Mesenchymal stem cell (in vitro differentiated cells and primary cell): ENCODE measurements around the gene RERG.

ENCODE experiments used
- DNase-seq: peaks from one replicate; pipeline ENCODE4 v3.0.0-alpha.2; 2013
- H2AFZ ChIP-seq: one replicate; pipeline ENCODE4 v1.6.1; 2013; ENCODE audit warnings: low read depth, mild to moderate bottlenecking, control low read depth, inconsistent platforms, low read length, moderate library complexity
- H2AK5ac ChIP-seq: 2 replicates; pipeline ENCODE4 v1.6.1; 2013; ENCODE audit warnings: low read length, moderate library complexity, mild to moderate bottlenecking, inconsistent platforms; ENCODE audit not compliant: severe bottlenecking
- H2BK120ac ChIP-seq: one replicate; pipeline ENCODE4 v1.6.1; 2013; ENCODE audit warnings: low read depth, mild to moderate bottlenecking, inconsistent platforms, low read length, moderate library complexity
- H2BK12ac ChIP-seq, 2 experiments: one replicate each; pipeline ENCODE4 v1.6.1; 2013; ENCODE audit warnings: inconsistent platforms in 2 of 2, low read length in 2 of 2, mild to moderate bottlenecking in 2 of 2, moderate library complexity in 2 of 2, control low read depth in 1 of 2
- H2BK15ac ChIP-seq: one replicate; pipeline ENCODE4 v1.6.1; 2013; ENCODE audit warnings: mild to moderate bottlenecking, low read depth, inconsistent platforms; ENCODE audit not compliant: poor library complexity, severe bottlenecking
- H2BK5ac ChIP-seq: 2 replicates; pipeline ENCODE4 v1.6.1; 2013; ENCODE audit warnings: low read depth, mild to moderate bottlenecking, low read length, control low read depth, inconsistent platforms; ENCODE audit not compliant: poor library complexity, severe bottlenecking
- H3K14ac ChIP-seq, 2 experiments: one replicate each; pipeline ENCODE4 v1.6.1; 2013; ENCODE audit warnings: inconsistent platforms in 2 of 2, low read length in 2 of 2, control low read depth in 1 of 2, mild to moderate bottlenecking in 1 of 2, moderate library complexity in 1 of 2
- H3K18ac ChIP-seq, 2 experiments: one replicate each; pipeline ENCODE4 v1.6.1; 2013; ENCODE audit warnings: inconsistent platforms in 2 of 2, low read length in 2 of 2, control low read depth in 1 of 2, low read depth in 1 of 2, mild to moderate bottlenecking in 1 of 2
- H3K23ac ChIP-seq, 2 experiments: one replicate each; pipeline ENCODE4 v1.6.1; 2013; ENCODE audit warnings: inconsistent platforms in 2 of 2, low read length in 2 of 2, mild to moderate bottlenecking in 2 of 2, moderate library complexity in 2 of 2, control low read depth in 1 of 2
- H3K27ac ChIP-seq: 2 replicates; pipeline ENCODE4 v1.5.1; 2013; ENCODE audit warnings: mild to moderate bottlenecking, moderate library complexity, low read length, control low read depth, inconsistent platforms; ENCODE audit not compliant: poor library complexity, severe bottlenecking
- H3K27me3 ChIP-seq, 2 experiments: 2 replicates each; pipeline versions ENCODE4 v1.6.1 to v1.7.0; 2013; ENCODE audit warnings: low read length in 2 of 2, mild to moderate bottlenecking in 2 of 2, moderate library complexity in 2 of 2, control low read depth in 1 of 2, inconsistent platforms in 1 of 2; ENCODE audit not compliant: control insufficient read depth in 1 of 2, insufficient read depth in 1 of 2
- H3K36me3 ChIP-seq, 2 experiments: 2 replicates each; pipeline versions ENCODE4 v1.6.1 to v1.7.0; 2013; ENCODE audit warnings: low read length in 2 of 2, control low read depth in 1 of 2, inconsistent platforms in 1 of 2, low read depth in 1 of 2, mild to moderate bottlenecking in 1 of 2; ENCODE audit not compliant: insufficient read depth in 2 of 2, control insufficient read depth in 1 of 2
- H3K4ac ChIP-seq, 2 experiments: one replicate each; pipeline ENCODE4 v1.6.1; 2013; ENCODE audit warnings: inconsistent platforms in 2 of 2, low read length in 2 of 2, mild to moderate bottlenecking in 2 of 2, moderate library complexity in 2 of 2, control low read depth in 1 of 2, low read depth in 1 of 2
- H3K4me1 ChIP-seq: 2 replicates; pipeline ENCODE4 v1.6.1; 2013; ENCODE audit warnings: low read depth, low read length, control low read depth; ENCODE audit not compliant: control insufficient read depth, insufficient read depth
- H3K4me2 ChIP-seq: 2 replicates; pipeline ENCODE4 v1.6.1; 2013; ENCODE audit warnings: low read length, mild to moderate bottlenecking, inconsistent platforms; ENCODE audit not compliant: poor library complexity, severe bottlenecking
- H3K4me3 ChIP-seq, 2 experiments: 2 replicates each; pipeline versions ENCODE4 v1.5.1 to v1.7.0; 2013; ENCODE audit warnings: low read length in 2 of 2, mild to moderate bottlenecking in 2 of 2, control low read depth in 1 of 2, low read depth in 1 of 2; ENCODE audit not compliant: insufficient read depth in 1 of 2
- H3K79me1 ChIP-seq: replicated peaks from 2 replicates; pipeline ENCODE4 v1.6.1; 2013; ENCODE audit warnings: mild to moderate bottlenecking, control low read depth, low read length, inconsistent platforms; ENCODE audit not compliant: poor library complexity, severe bottlenecking
- H3K9ac ChIP-seq: 2 replicates; pipeline ENCODE4 v1.7.0; 2013; ENCODE audit warnings: mild to moderate bottlenecking, low read length, moderate library complexity
- H3K9me3 ChIP-seq: 2 replicates; pipeline ENCODE4 v1.7.0; 2013; ENCODE audit warnings: mild to moderate bottlenecking, low read length; ENCODE audit not compliant: control insufficient read depth
- H4K8ac ChIP-seq: one replicate; pipeline ENCODE4 v1.6.1; 2013; ENCODE audit warnings: inconsistent platforms, mild to moderate bottlenecking, low read length, moderate library complexity
- H4K91ac ChIP-seq: one replicate; pipeline ENCODE4 v1.6.1; 2013; ENCODE audit warnings: mild to moderate bottlenecking, low read length, inconsistent platforms
- WGBS: methylation state at CpG from one replicate; pipeline ENCODE4 v1.1.7; 2013; ENCODE audit warnings: mixed read lengths; 5-methylcytosine and 5-hydroxymethylcytosine counted together

Gene RERG

GRCh38 chr12:15192720-15193119 is 28.5 kb downstream of the RERG start:
- Histone ChIP-seq H3K18ac (no peak overlapping the region), H2BK120ac (no peak overlapping the region), H3K4ac (no peak overlapping the region), H3K9ac (no peak overlapping the region), H3K79me1 (no peaks in the 10 kb centered on the region), H4K8ac (no peak overlapping the region), H3K27ac (no peak overlapping the region), H3K36me3 (no peaks in the 10 kb centered on the region), H2AK5ac (no peak overlapping the region), H3K23ac (no peak overlapping the region), H3K9me3 (no peaks in the 10 kb centered on the region), H3K4me3 (no peak overlapping the region), H3K14ac (no peak overlapping the region), H3K4me2 (no peak overlapping the region), H3K27me3 (no peaks in the 10 kb centered on the region), H2BK15ac (no peak overlapping the region), H3K4me1 (no peaks in the 10 kb centered on the region), H2AFZ (no peak overlapping the region), H2BK12ac (no peak overlapping the region), H4K91ac (no peak overlapping the region), H2BK5ac (no peak overlapping the region)
- no peak for DNase-seq
- 67% methylated on average over 1 of the region's 3 CpGs for WGBS

DNA sequence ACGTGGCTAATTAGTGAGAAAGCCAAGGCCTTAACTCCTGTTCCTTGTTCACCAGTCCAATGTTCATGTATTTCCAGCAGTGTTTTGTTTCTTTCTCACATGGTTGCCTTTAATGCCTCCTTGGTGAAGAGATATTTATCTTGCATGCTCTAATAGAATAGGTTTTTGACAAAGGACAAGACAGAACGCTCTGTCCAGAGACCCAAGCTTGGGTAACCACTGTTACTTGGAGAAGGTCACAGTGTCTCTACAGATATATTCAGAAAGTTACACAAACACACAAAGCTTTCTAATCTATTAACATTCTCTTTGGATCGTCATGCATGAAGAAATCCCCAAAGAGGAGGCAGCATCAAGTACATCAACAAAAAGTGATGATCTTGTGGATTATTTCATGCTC is 33.1 kb downstream of the RERG start:
- no peaks in the 10 kb centered on the region for H3K4me1 ChIP-seq
- no peak overlapping the region for H3K4ac ChIP-seq
- no peaks in the 10 kb centered on the region for H3K27me3 ChIP-seq
- no peak overlapping the region for H3K23ac ChIP-seq
- peak overlapping the region; percentile 17 for H3K27ac ChIP-seq
- H2BK5ac ChIP-seq, result no peak overlapping the region
- no peaks in the 10 kb centered on the region for H3K79me1 ChIP-seq
- no peak overlapping the region for H2AK5ac ChIP-seq
- no peak overlapping the region for H2BK15ac ChIP-seq
- no peak for DNase-seq
- no peak overlapping the region for H3K9ac ChIP-seq
- 87% methylated on average over 3 of the region's 3 CpGs for WGBS
- no peak overlapping the region for H3K4me2 ChIP-seq
- no peak overlapping the region for H4K91ac ChIP-seq
- H3K18ac ChIP-seq, result no peak overlapping the region
- no peak overlapping the region for H3K14ac ChIP-seq
- H2AFZ ChIP-seq, result no peak overlapping the region
- no peaks in the 10 kb centered on the region for H3K36me3 ChIP-seq
- H2BK120ac ChIP-seq, result no peak overlapping the region
- no peak overlapping the region for H2BK12ac ChIP-seq
- H3K9me3 ChIP-seq, result no peaks in the 10 kb centered on the region
- no peak overlapping the region for H4K8ac ChIP-seq
- no peak overlapping the region for H3K4me3 ChIP-seq

GRCh38 chr12:15186597-15186996 is 34.6 kb downstream of the RERG start:
- Histone ChIP-seq H3K79me1 (no peaks in the 10 kb centered on the region), H3K4me1 (no peaks in the 10 kb centered on the region), H3K9ac (no peak overlapping the region), H3K27me3 (no peaks in the 10 kb centered on the region), H2BK5ac (no peak overlapping the region), H3K9me3 (no peaks in the 10 kb centered on the region), H3K4me2 (no peak overlapping the region), H3K4me3 (no peak overlapping the region), H3K23ac (no peak overlapping the region), H2BK120ac (no peak overlapping the region), H2BK12ac (no peak overlapping the region), H3K36me3 (no peaks in the 10 kb centered on the region), H4K91ac (no peak overlapping the region), H3K18ac (no peak overlapping the region), H3K27ac (no peak overlapping the region), H4K8ac (no peak overlapping the region), H2AFZ (no peak overlapping the region), H3K14ac (no peak overlapping the region), H3K4ac (no peak overlapping the region), H2AK5ac (no peak overlapping the region), H2BK15ac (no peak overlapping the region)
- DNase-seq, result no peak
- 0% methylated on average over 1 of the region's 1 CpG for WGBS

GRCh38 chr12:15184484-15184883 is 36.7 kb downstream of the RERG start:
- H3K14ac ChIP-seq, result no peak overlapping the region
- no peak overlapping the region for H3K9ac ChIP-seq
- no peaks in the 10 kb centered on the region for H3K4me1 ChIP-seq
- no peak for DNase-seq
- H2BK5ac ChIP-seq, result no peak overlapping the region
- no peak overlapping the region for H2AFZ ChIP-seq
- H2AK5ac ChIP-seq, result no peak overlapping the region
- 76% methylated on average over 4 of the region's 4 CpGs for WGBS
- H3K9me3 ChIP-seq, result no peaks in the 10 kb centered on the region
- H3K36me3 ChIP-seq, result no peaks in the 10 kb centered on the region
- no peaks in the 10 kb centered on the region for H3K79me1 ChIP-seq
- no peak overlapping the region for H2BK120ac ChIP-seq
- H2BK15ac ChIP-seq, result no peak overlapping the region
- no peak overlapping the region for H2BK12ac ChIP-seq
- H3K27me3 ChIP-seq, result no peaks in the 10 kb centered on the region
- no peak overlapping the region for H3K27ac ChIP-seq
- no peak overlapping the region for H3K23ac ChIP-seq
- no peak overlapping the region for H3K18ac ChIP-seq
- no peak overlapping the region for H3K4me3 ChIP-seq
- no peak overlapping the region for H3K4ac ChIP-seq
- no peak overlapping the region for H4K91ac ChIP-seq
- H3K4me2 ChIP-seq, result no peak overlapping the region
- H4K8ac ChIP-seq, result no peak overlapping the region
